ENCODE data around the gene CEP192.

- TF ChIP-seq CTCF (IDR thresholded peaks at IDR 0.05; ENCODE audit: insufficient read depth, low read depth, low read length), result no peak
- TF ChIP-seq EZH2 (IDR thresholded peaks at IDR 0.05; ENCODE audit: insufficient read depth, low read length), result no peak
These were observed 129.1 kb downstream of the CEP192 start for GRCh38 chr18:13120255-13120654.
